CD4-positive, alpha-beta T cell (primary cell): ENCODE measurements around the gene SBNO2. TPM values are rescaled to one million over a fixed set of nuclear protein-coding genes. Genes with fewer than 3 reads are reported as not detected.
A peak's percentile ranks its signal among the peaks of the same experiment; 100 is the strongest.

Source experiments
- ATAC-seq: fragments of 200-7000 bp; cut with Tn5 transposase; one replicate; pipeline ENCODE4 v1.10.0; 2022; ENCODE audit warnings: mild to moderate bottlenecking; ENCODE audit not compliant: poor library complexity
- CTCF ChIA-PET: fragments of 350-600 bp; sonication (Branson Sonifier 250); formaldehyde crosslinking; loops from one replicate; lab custom pipeline; 2021; ENCODE audit warnings: antibody characterized with exemption, inconsistent platforms; lab: Charles Lee
- POLR2A ChIA-PET: fragments of 350-600 bp; sonication (Branson Sonifier 250); formaldehyde crosslinking; loops from one replicate; lab custom pipeline; 2021; ENCODE audit warnings: antibody characterized with exemption, inconsistent platforms; lab: Charles Lee
- DNase-seq, 14 experiments: peaks; one replicate each; pipeline ENCODE4 v3.0.0-alpha.2; 2013 to 2020; ENCODE audit warnings: mixed read lengths in 2 of 14
- H3K27ac ChIP-seq, 2 donors: one replicate each; pipeline versions ENCODE4 v1.5.1 to v1.7.0; 2013; ENCODE audit warnings: low read length in 2 of 2, low read depth in 1 of 2, mild to moderate bottlenecking in 1 of 2
- H3K27me3 ChIP-seq, 2 experiments: 1 replicate in 1 of 2; 2 replicates in 1 of 2; pipeline versions ENCODE4 v1.6.1 to v1.7.0; 2013; ENCODE audit warnings: low read length in 2 of 2, control low read depth in 1 of 2, mild to moderate bottlenecking in 1 of 2, moderate library complexity in 1 of 2; ENCODE audit not compliant: insufficient read depth in 2 of 2, control insufficient read depth in 1 of 2
- H3K36me3 ChIP-seq: one replicate; pipeline ENCODE4 v1.6.1; 2013; ENCODE audit warnings: low read length, control low read depth; ENCODE audit not compliant: insufficient read depth
- H3K4me1 ChIP-seq: one replicate; pipeline ENCODE4 v1.6.1; 2013; ENCODE audit warnings: low read length, control low read depth; ENCODE audit not compliant: insufficient read depth
- H3K4me3 ChIP-seq: one replicate; pipeline ENCODE4 v1.5.1; 2013; ENCODE audit warnings: mild to moderate bottlenecking, low read length, moderate library complexity
- H3K9me3 ChIP-seq, 2 experiments: 1 replicate in 1 of 2; 2 replicates in 1 of 2; pipeline versions ENCODE4 v1.6.1 to v1.7.0; 2013; ENCODE audit warnings: low read length in 2 of 2, mild to moderate bottlenecking in 2 of 2, control low read depth in 1 of 2, moderate library complexity in 1 of 2; ENCODE audit not compliant: control insufficient read depth in 1 of 2, insufficient read depth in 1 of 2
- H3K27ac Mint-ChIP-seq: one replicate; pipeline ENCODE4 v1.8.0; 2020; ENCODE audit warnings: mixed read lengths
- H3K27me3 Mint-ChIP-seq: one replicate; pipeline ENCODE4 v1.8.0; 2021; ENCODE audit warnings: mixed read lengths
- H3K36me3 Mint-ChIP-seq: one replicate; pipeline ENCODE4 v1.8.0; 2021; ENCODE audit warnings: low read depth, mixed read lengths
- H3K4me1 Mint-ChIP-seq: one replicate; pipeline ENCODE4 v1.8.0; 2021; ENCODE audit warnings: low read depth, mixed read lengths
- H3K4me3 Mint-ChIP-seq: one replicate; pipeline ENCODE4 v1.8.0; 2020; ENCODE audit warnings: mild to moderate bottlenecking, mixed read lengths
- H3K9me3 Mint-ChIP-seq: one replicate; pipeline ENCODE4 v1.8.0; 2020; ENCODE audit warnings: mixed read lengths
- CTCF ChIP-seq: fragments of 200-600 bp; IDR thresholded peaks from one replicate; pipeline ENCODE4 v1.8.0; 2022; ENCODE audit warnings: antibody characterized with exemption, mild to moderate bottlenecking
- intact Hi-C, 2 experiments: fragments of 100-400 bp; cut with DNase I in 1 of 2; cut with micrococcal nuclease in 1 of 2; formaldehyde crosslinking; loops; one replicate each; pipeline versions ENCODE4 v1.15.1 to v1.9.0; 2023 to 2025; cut with DNase I, micrococcal nuclease
- total RNA-seq, 174 experiments: library from RNA in 2 of 174; stranded (reverse) in 2 of 174; gene quantifications; one replicate each; pipeline ENCODE4 v1.2.3 and lab custom pipeline; 2021 to 2026

Gene SBNO2
- total RNA-seq, 2 experiments from 2014 or later = 126 to 137 TPM

- peak; percentile 89 for ATAC-seq
- Histone ChIP-seq H3K4me3 (peak within 1 kb of the TSS; percentile 76), H3K4me1 (peaks cover 62% of the 10 kb centered on the region), H3K9me3 (no peaks in the 10 kb centered on the region), H3K27me3 (no peaks in the 10 kb centered on the region), H3K36me3 (peaks cover 23% of the 10 kb centered on the region), H3K27ac (peak within 1 kb of the TSS; percentile 69 to 96)
- CTCF ChIA-PET = interaction anchor here (0.8 to 2.4 kb wide), 4 partner anchors 10 to 91 kb away, joined by 3 to 10 read pairs (median 6); no protein-coding TSS in a partner anchor
- peaks cover 18% of the 10 kb centered on the region for H3K36me3 Mint-ChIP-seq
- intact Hi-C loops = loop anchor here (1.0 to 10.0 kb wide), 3 partner anchors 9 to 309 kb away; partner anchors contain the start of genes ARHGAP45 (in 2 of the 2), POLR2E (in 1 of the 2) and PTBP1 (in 1 of the 2)
- no peak for TF ChIP-seq CTCF
- no peaks in the 10 kb centered on the region for H3K9me3 Mint-ChIP-seq
- H3K27ac Mint-ChIP-seq = peak within 1 kb of the TSS; percentile 95
- POLR2A ChIA-PET = interaction anchor here (0.7 to 7.4 kb wide), 14 partner anchors 10 to 307 kb away, joined by 3 to 74 read pairs (median 5); partner anchors contain the start of genes ARHGAP45, CIRBP, PTBP1 and SBNO2
- H3K27me3 Mint-ChIP-seq = no peaks in the 10 kb centered on the region
- DNase-seq = peak; percentile 97 to 100 (median 98)
- H3K4me3 Mint-ChIP-seq = peak within 1 kb of the TSS; percentile 89
- H3K4me1 Mint-ChIP-seq = peaks cover 31% of the 10 kb centered on the region
These were observed 70.3 kb downstream of the SBNO2 start, which contains the start of gene GPX4 for GRCh38 chr19:1103708-1104310. GPX4 (plus strand) TSS chr19:1103994; CDS start chr19:1104044, 50 bp downstream.

DNA sequence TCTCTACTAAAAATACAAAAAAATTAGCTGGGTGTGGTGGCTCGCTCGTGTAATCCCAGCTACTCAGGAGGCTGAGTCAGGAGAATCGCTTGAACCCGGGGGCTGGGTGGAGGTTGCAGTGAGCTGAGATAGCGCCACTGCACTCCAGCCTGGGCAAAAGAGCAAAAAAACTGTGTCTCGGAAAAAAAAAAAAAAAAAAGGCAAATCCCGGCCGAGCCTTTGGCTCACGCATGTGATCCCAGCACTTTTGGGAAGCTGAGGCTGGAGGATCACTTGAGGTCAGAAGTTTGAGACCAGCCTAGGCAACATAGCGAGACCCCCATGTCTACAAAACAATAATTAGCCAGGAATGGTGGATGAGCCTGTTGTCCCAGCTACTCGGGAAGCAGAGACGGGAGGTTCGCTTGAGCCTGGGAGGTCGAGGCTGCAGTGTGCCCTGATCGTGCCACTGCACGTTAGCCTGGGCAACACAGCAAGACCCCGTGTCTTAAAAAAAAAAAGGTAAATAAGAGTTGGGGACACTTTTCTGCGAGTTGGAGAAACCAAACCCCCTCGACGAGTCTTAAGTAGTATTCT, 70.8 kb downstream of the SBNO2 start:
- H3K27ac ChIP-seq = peak overlapping the region; percentile 23 to 67
- DNase-seq (no peak), ATAC-seq (no peak)
- Mint-ChIP-seq H3K4me1 (peaks cover 34% of the 10 kb centered on the region), H3K27ac (peak overlapping the region; percentile 95), H3K4me3 (peak overlapping the region; percentile 89), H3K9me3 (no peaks in the 10 kb centered on the region), H3K27me3 (no peaks in the 10 kb centered on the region), H3K36me3 (peaks cover 18% of the 10 kb centered on the region)
- no peak for TF ChIP-seq CTCF
- H3K27me3 ChIP-seq = no peaks in the 10 kb centered on the region
- intact Hi-C loops = loop anchor here (1.0 to 10.0 kb wide), 3 partner anchors 8 to 308 kb away; partner anchors contain the start of genes ARHGAP45 (in 2 of the 2), POLR2E (in 1 of the 2) and PTBP1 (in 1 of the 2)
- peak overlapping the region; percentile 28 for H3K4me3 ChIP-seq
- peaks cover 20% of the 10 kb centered on the region for H3K36me3 ChIP-seq
- CTCF ChIA-PET = interaction anchor here (1.0 to 2.4 kb wide), 4 partner anchors 10 to 38 kb away, joined by 3 to 10 read pairs (median 6); no protein-coding TSS in a partner anchor
- H3K9me3 ChIP-seq = no peaks in the 10 kb centered on the region
- peaks cover 68% of the 10 kb centered on the region for H3K4me1 ChIP-seq
- POLR2A ChIA-PET = interaction anchor here (0.7 to 7.4 kb wide), 16 partner anchors 17 to 306 kb away, joined by 3 to 74 read pairs (median 4); partner anchors contain the start of genes ARHGAP45, CIRBP and PTBP1

GRCh38 chr19:1102407-1103131, 71.5 kb downstream of the SBNO2 start:
- H3K27me3 ChIP-seq = no peaks in the 10 kb centered on the region
- intact Hi-C loops = loop anchor here (1.0 to 10.0 kb wide), 3 partner anchors 7 to 308 kb away; partner anchors contain the start of genes ARHGAP45 (in 2 of the 2), POLR2E (in 1 of the 2) and PTBP1 (in 1 of the 2)
- CTCF ChIA-PET = interaction anchor here (1.0 to 2.4 kb wide), 4 partner anchors 11 to 38 kb away, joined by 3 to 10 read pairs (median 6); no protein-coding TSS in a partner anchor
- Mint-ChIP-seq H3K27me3 (no peaks in the 10 kb centered on the region), H3K36me3 (peaks cover 15% of the 10 kb centered on the region), H3K27ac (peak overlapping the region; percentile 95), H3K4me1 (peaks cover 40% of the 10 kb centered on the region), H3K9me3 (no peaks in the 10 kb centered on the region), H3K4me3 (peak overlapping the region; percentile 89)
- POLR2A ChIA-PET = interaction anchor here (0.7 to 7.4 kb wide), 13 partner anchors 16 to 306 kb away, joined by 3 to 74 read pairs (median 5); partner anchors contain the start of genes ARHGAP45 and PTBP1
- no peaks in the 10 kb centered on the region for H3K9me3 ChIP-seq
- H3K4me1 ChIP-seq = peaks cover 73% of the 10 kb centered on the region
- peaks cover 18% of the 10 kb centered on the region for H3K36me3 ChIP-seq
- H3K4me3 ChIP-seq = no peak overlapping the region
- no peak for ATAC-seq
- TF ChIP-seq CTCF = no peak
- H3K27ac ChIP-seq = peak overlapping the region; percentile 7 to 16
- peak in 2 of 14 experiments; percentile 59 to 70 for DNase-seq
